ENCODE measurements around the gene ARMC9.

GRCh38 chr2:231292472-231293134, 94.2 kb downstream of the ARMC9 start:
- TF ChIP-seq POLR2A (IDR thresholded peaks at IDR 0.05): no peak
- TF ChIP-seq, protein P1, sequence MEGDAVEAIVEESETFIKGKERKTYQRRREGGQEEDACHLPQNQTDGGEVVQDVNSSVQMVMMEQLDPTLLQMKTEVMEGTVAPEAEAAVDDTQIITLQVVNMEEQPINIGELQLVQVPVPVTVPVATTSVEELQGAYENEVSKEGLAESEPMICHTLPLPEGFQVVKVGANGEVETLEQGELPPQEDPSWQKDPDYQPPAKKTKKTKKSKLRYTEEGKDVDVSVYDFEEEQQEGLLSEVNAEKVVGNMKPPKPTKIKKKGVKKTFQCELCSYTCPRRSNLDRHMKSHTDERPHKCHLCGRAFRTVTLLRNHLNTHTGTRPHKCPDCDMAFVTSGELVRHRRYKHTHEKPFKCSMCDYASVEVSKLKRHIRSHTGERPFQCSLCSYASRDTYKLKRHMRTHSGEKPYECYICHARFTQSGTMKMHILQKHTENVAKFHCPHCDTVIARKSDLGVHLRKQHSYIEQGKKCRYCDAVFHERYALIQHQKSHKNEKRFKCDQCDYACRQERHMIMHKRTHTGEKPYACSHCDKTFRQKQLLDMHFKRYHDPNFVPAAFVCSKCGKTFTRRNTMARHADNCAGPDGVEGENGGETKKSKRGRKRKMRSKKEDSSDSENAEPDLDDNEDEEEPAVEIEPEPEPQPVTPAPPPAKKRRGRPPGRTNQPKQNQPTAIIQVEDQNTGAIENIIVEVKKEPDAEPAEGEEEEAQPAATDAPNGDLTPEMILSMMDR (IDR thresholded peaks at IDR 0.05): no peak
- TF ChIP-seq EP300 (IDR thresholded peaks at IDR 0.05): no peak
- TF ChIP-seq POLR2AphosphoS5 (IDR thresholded peaks at IDR 0.05): no peak

Measured in suprapubic skin (tissue), 4 donors.